SIG-M5 (cell line): ENCODE measurements around the gene RIPPLY3.

Experiments
- DNase-seq: peaks from one replicate; lab custom pipeline; 2025; lab: John Stamatoyannopoulos, UW

Gene RIPPLY3

GRCh38 chr21:37061926-37062592 lies 55.6 kb downstream of the RIPPLY3 start:
- DNase-seq = no peak

- DNase-seq = no peak
Measured at GRCh38 chr21:37062593-37062935, 56.1 kb downstream of the RIPPLY3 start.

- no peak for DNase-seq
Measured at GRCh38 chr21:37063433-37063832, 56.9 kb downstream of the RIPPLY3 start.

- no peak for DNase-seq
Measured at GRCh38 chr21:37064841-37065240, 58.3 kb downstream of the RIPPLY3 start.

- no peak for DNase-seq
Measured at GRCh38 chr21:37065561-37066177, 59.2 kb downstream of the RIPPLY3 start.
